CD8-positive, alpha-beta memory T cell (primary cell): Measurements from ENCODE around the gene OTOP3. TPM values are rescaled to one million over a fixed set of nuclear protein-coding genes. Genes with fewer than 3 reads are reported as not detected.
A peak's percentile ranks its signal among the peaks of the same experiment; 100 is the strongest.

Experiments used
- CTCF ChIA-PET: fragments of 350-600 bp; sonication (Branson Sonifier 250); formaldehyde crosslinking; loops from one replicate; lab custom pipeline; 2021; ENCODE audit warnings: antibody characterized with exemption; lab: Charles Lee
- POLR2A ChIA-PET: fragments of 350-600 bp; sonication (Branson Sonifier 250); formaldehyde crosslinking; loops from one replicate; lab custom pipeline; 2021; ENCODE audit warnings: antibody characterized with exemption; lab: Charles Lee
- DNase-seq, 5 donors: peaks; one replicate each; pipeline versions ENCODE4 v3.0.0 to v3.0.0-alpha.2; 2020 to 2022; ENCODE audit warnings: mixed read lengths in 1 of 5
- H3K27ac ChIP-seq: one replicate; pipeline ENCODE4 v1.7.0; 2013; ENCODE audit warnings: low read depth, mild to moderate bottlenecking, low read length, moderate library complexity
- H3K27me3 ChIP-seq: 2 replicates; pipeline ENCODE4 v1.7.0; 2013; ENCODE audit warnings: low read length, mild to moderate bottlenecking; ENCODE audit not compliant: insufficient read depth, poor library complexity, severe bottlenecking
- H3K36me3 ChIP-seq: 2 replicates; pipeline ENCODE4 v1.7.0; 2013; ENCODE audit warnings: mild to moderate bottlenecking, low read length, moderate library complexity; ENCODE audit not compliant: insufficient read depth
- H3K4me1 ChIP-seq: 2 replicates; pipeline ENCODE4 v1.7.0; 2013; ENCODE audit warnings: mild to moderate bottlenecking, low read length, moderate library complexity; ENCODE audit not compliant: insufficient read depth
- H3K4me3 ChIP-seq: 2 replicates; pipeline ENCODE4 v1.7.0; 2013; ENCODE audit warnings: mild to moderate bottlenecking, low read length
- H3K9me3 ChIP-seq: 2 replicates; pipeline ENCODE4 v1.7.0; 2013; ENCODE audit warnings: mild to moderate bottlenecking, low read length
- H3K27ac Mint-ChIP-seq, 8 donors: one replicate each; pipeline ENCODE4 v1.8.0; 2020 to 2021; ENCODE audit warnings: mixed read lengths in 8 of 8, mild to moderate bottlenecking in 6 of 8, inconsistent platforms in 3 of 8, moderate library complexity in 3 of 8
- H3K27me3 Mint-ChIP-seq, 2 donors: one replicate each; pipeline ENCODE4 v1.8.0; 2020 to 2021; ENCODE audit warnings: mixed read lengths in 2 of 2, mild to moderate bottlenecking in 1 of 2, moderate library complexity in 1 of 2
- H3K36me3 Mint-ChIP-seq, 3 donors: one replicate each; pipeline ENCODE4 v1.8.0; 2020 to 2021; ENCODE audit warnings: mixed read lengths in 3 of 3, inconsistent platforms in 1 of 3, mild to moderate bottlenecking in 1 of 3
- H3K4me1 Mint-ChIP-seq, 3 donors: one replicate each; pipeline ENCODE4 v1.8.0; 2020 to 2021; ENCODE audit warnings: mixed read lengths in 3 of 3, inconsistent platforms in 1 of 3, mild to moderate bottlenecking in 1 of 3
- H3K4me3 Mint-ChIP-seq, 7 donors: one replicate each; pipeline ENCODE4 v1.8.0; 2020 to 2021; ENCODE audit warnings: mixed read lengths in 7 of 7, mild to moderate bottlenecking in 6 of 7, moderate library complexity in 4 of 7, inconsistent platforms in 2 of 7
- H3K9me3 Mint-ChIP-seq, 5 donors: one replicate each; pipeline ENCODE4 v1.8.0; 2020 to 2022; ENCODE audit warnings: mixed read lengths in 5 of 5, mild to moderate bottlenecking in 3 of 5, moderate library complexity in 2 of 5, inconsistent platforms in 1 of 5
- polyA plus RNA-seq: library from polyadenylated mRNA; unstranded; fragments of 300-500 nt; fragmentation: Illumina TruSeq; gene quantifications from one replicate; pipeline ENCODE4 v1.2.3, GENCODE V29; 2021
- total RNA-seq, 2 experiments: library from RNA; stranded (reverse); gene quantifications; one replicate each; pipeline ENCODE4 v1.2.3, GENCODE V29; 2021

OTOP3 gene
- total and polyA plus RNA-seq, 3 experiments from 2014 or later, result not detected

- peaks cover 28% of the 10 kb centered on the region for H3K27me3 ChIP-seq
- Mint-ChIP-seq H3K4me3 (no peak overlapping the region), H3K27ac (no peak overlapping the region), H3K4me1 (peaks cover 0 to 27% (median 3%) of the 10 kb centered on the region in 3 donors), H3K36me3 (no peaks in the 10 kb centered on the region), H3K27me3 (peaks cover 26 to 61% of the 10 kb centered on the region in 2 donors), H3K9me3 (no peaks in the 10 kb centered on the region)
- no peak for DNase-seq
- H3K4me1 ChIP-seq, result peaks cover 9% of the 10 kb centered on the region
- no peaks in the 10 kb centered on the region for H3K9me3 ChIP-seq
- no peak overlapping the region for H3K4me3 ChIP-seq
- ChIA-PET POLR2A (no interaction called here), CTCF (interaction anchor here (3.5 kb wide), 1 partner anchor 38 kb away, joined by 14 read pairs; no protein-coding TSS in a partner anchor)
- H3K27ac ChIP-seq, result no peak overlapping the region
- no peaks in the 10 kb centered on the region for H3K36me3 ChIP-seq
Observed at GRCh38 chr17:74920306-74920620, 15.4 kb upstream of the OTOP3 start.

- Mint-ChIP-seq H3K4me1 (peaks cover 0 to 27% (median 5%) of the 10 kb centered on the region in 3 donors), H3K27me3 (peaks cover 30 to 64% of the 10 kb centered on the region in 2 donors), H3K36me3 (no peaks in the 10 kb centered on the region), H3K4me3 (no peak overlapping the region), H3K27ac (no peak overlapping the region), H3K9me3 (no peaks in the 10 kb centered on the region)
- H3K4me3 ChIP-seq, result no peak overlapping the region
- no peaks in the 10 kb centered on the region for H3K9me3 ChIP-seq
- DNase-seq, result no peak
- CTCF ChIA-PET, result interaction anchor here (3.5 kb wide), 1 partner anchor 38 kb away, joined by 14 read pairs; no protein-coding TSS in a partner anchor
- H3K36me3 ChIP-seq, result no peaks in the 10 kb centered on the region
- H3K27ac ChIP-seq, result no peak overlapping the region
- POLR2A ChIA-PET, result no interaction called here
- peaks cover 9% of the 10 kb centered on the region for H3K4me1 ChIP-seq
- peaks cover 31% of the 10 kb centered on the region for H3K27me3 ChIP-seq
Observed at GRCh38 chr17:74920642-74921025, 15.1 kb upstream of the OTOP3 start.

GRCh38 chr17:74921026-74921681 lies 14.5 kb upstream of the OTOP3 start:
- ChIA-PET CTCF (interaction anchor here (3.5 kb wide), 1 partner anchor 37 kb away, joined by 14 read pairs; no protein-coding TSS in a partner anchor), POLR2A (no interaction called here)
- Histone ChIP-seq H3K9me3 (no peaks in the 10 kb centered on the region), H3K36me3 (no peaks in the 10 kb centered on the region), H3K27ac (no peak overlapping the region), H3K4me1 (peaks cover 9% of the 10 kb centered on the region), H3K4me3 (no peak overlapping the region), H3K27me3 (peaks cover 33% of the 10 kb centered on the region)
- Mint-ChIP-seq H3K9me3 (no peaks in the 10 kb centered on the region), H3K4me3 (no peak overlapping the region), H3K27ac (no peak overlapping the region), H3K4me1 (peaks cover 0 to 27% (median 5%) of the 10 kb centered on the region in 3 donors), H3K36me3 (no peaks in the 10 kb centered on the region), H3K27me3 (peaks cover 34 to 66% of the 10 kb centered on the region in 2 donors)
- DNase-seq, result no peak

GRCh38 chr17:74921769-74922168 lies 13.9 kb upstream of the OTOP3 start:
- peaks cover 33% of the 10 kb centered on the region for H3K27me3 ChIP-seq
- H3K36me3 ChIP-seq, result no peaks in the 10 kb centered on the region
- H3K4me1 Mint-ChIP-seq, result peaks cover 0 to 27% (median 5%) of the 10 kb centered on the region in 3 donors
- no peaks in the 10 kb centered on the region for H3K36me3 Mint-ChIP-seq
- H3K27me3 Mint-ChIP-seq, result peaks cover 35 to 68% of the 10 kb centered on the region in 2 donors
- H3K4me3 Mint-ChIP-seq, result no peak overlapping the region
- no peaks in the 10 kb centered on the region for H3K9me3 Mint-ChIP-seq
- POLR2A ChIA-PET, result no interaction called here
- H3K4me1 ChIP-seq, result peaks cover 9% of the 10 kb centered on the region
- H3K9me3 ChIP-seq, result no peaks in the 10 kb centered on the region
- no peak overlapping the region for H3K27ac ChIP-seq
- CTCF ChIA-PET, result interaction anchor here (3.5 kb wide), 1 partner anchor 36 kb away, joined by 14 read pairs; no protein-coding TSS in a partner anchor
- no peak overlapping the region for H3K27ac Mint-ChIP-seq
- H3K4me3 ChIP-seq, result no peak overlapping the region
- DNase-seq, result no peak

GRCh38 chr17:74922172-74922571 lies 13.5 kb upstream of the OTOP3 start:
- Mint-ChIP-seq H3K36me3 (no peaks in the 10 kb centered on the region), H3K4me3 (peak overlapping the region in 4 of 7 donors; percentile 7 to 81 (median 58)), H3K27me3 (peaks cover 34 to 64% of the 10 kb centered on the region in 2 donors), H3K9me3 (no peaks in the 10 kb centered on the region), H3K27ac (no peak overlapping the region), H3K4me1 (peaks cover 0 to 27% (median 5%) of the 10 kb centered on the region in 3 donors)
- Histone ChIP-seq H3K27ac (no peak overlapping the region), H3K4me1 (peaks cover 9% of the 10 kb centered on the region), H3K36me3 (no peaks in the 10 kb centered on the region), H3K27me3 (peaks cover 33% of the 10 kb centered on the region), H3K9me3 (no peaks in the 10 kb centered on the region), H3K4me3 (no peak overlapping the region)
- POLR2A ChIA-PET, result no interaction called here
- CTCF ChIA-PET, result no interaction called here
- DNase-seq, result no peak

- Mint-ChIP-seq H3K27me3 (peaks cover 38 to 68% of the 10 kb centered on the region in 2 donors), H3K4me3 (peak within 1 kb of the TSS in 6 of 7 donors; percentile 54 to 81 (median 63)), H3K4me1 (peaks cover 0 to 27% (median 5%) of the 10 kb centered on the region in 3 donors), H3K9me3 (no peaks in the 10 kb centered on the region), H3K36me3 (no peaks in the 10 kb centered on the region), H3K27ac (peak within 1 kb of the TSS in 1 of 8 donors; percentile 19)
- Histone ChIP-seq H3K27ac (no peak within 1 kb of the TSS), H3K4me3 (no peak within 1 kb of the TSS), H3K4me1 (peaks cover 9% of the 10 kb centered on the region), H3K36me3 (no peaks in the 10 kb centered on the region), H3K9me3 (no peaks in the 10 kb centered on the region), H3K27me3 (peaks cover 33% of the 10 kb centered on the region)
- POLR2A ChIA-PET, result interaction anchor here (0.6 kb wide), 1 partner anchor 38 kb away, joined by 3 read pairs; no protein-coding TSS in a partner anchor
- DNase-seq, result peak in 1 of 5 donors; percentile 6
- CTCF ChIA-PET, result interaction anchor here (1.2 to 3.1 kb wide), 3 partner anchors 35 to 91 kb away, joined by 4 to 21 read pairs (median 14); no protein-coding TSS in a partner anchor
Observed at GRCh38 chr17:74922694-74923537, 12.8 kb upstream of the OTOP3 start, which contains the start of gene USH1G. Gene USH1G (minus strand): TSS chr17:74923255. CDS start chr17:74923073, 182 bp downstream.

GRCh38 chr17:74923538-74924249 lies 12.0 kb upstream of the OTOP3 start:
- DNase-seq, result peak; percentile 56 to 73 (median 62)
- CTCF ChIA-PET, result interaction anchor here (1.2 to 3.1 kb wide), 3 partner anchors 34 to 90 kb away, joined by 4 to 21 read pairs (median 14); no protein-coding TSS in a partner anchor
- Mint-ChIP-seq H3K36me3 (no peaks in the 10 kb centered on the region), H3K4me1 (peaks cover 0 to 27% (median 5%) of the 10 kb centered on the region in 3 donors), H3K27me3 (peaks cover 38 to 71% of the 10 kb centered on the region in 2 donors), H3K4me3 (peak overlapping the region in 6 of 7 donors; percentile 19 to 78 (median 56)), H3K9me3 (no peaks in the 10 kb centered on the region), H3K27ac (no peak overlapping the region)
- no peaks in the 10 kb centered on the region for H3K36me3 ChIP-seq
- POLR2A ChIA-PET, result interaction anchor here (0.6 kb wide), 1 partner anchor 37 kb away, joined by 3 read pairs; no protein-coding TSS in a partner anchor
- no peak overlapping the region for H3K27ac ChIP-seq
- peaks cover 9% of the 10 kb centered on the region for H3K4me1 ChIP-seq
- no peaks in the 10 kb centered on the region for H3K9me3 ChIP-seq
- H3K4me3 ChIP-seq, result no peak overlapping the region
- peaks cover 33% of the 10 kb centered on the region for H3K27me3 ChIP-seq
